H4 (cell line): ENCODE results near the gene BET1. TPM values are rescaled to one million over a fixed set of nuclear protein-coding genes. Genes with fewer than 3 reads are reported as not detected.
"Not testable (repeated sequence)": the region's sequence is repeated elsewhere in the genome, so short reads cannot be mapped to it uniquely, and the experiment has no call there.

Source experiments
- DNase-seq: peaks from one replicate; pipeline ENCODE4 v3.0.0-alpha.2; 2015; ENCODE audit warnings: low spot score
- total RNA-seq: library from RNA; depleted of rRNA; stranded (reverse); fragments of >200 nt; shearing (Covaris generic); gene quantifications from 2 replicates; pipeline ENCODE4 v1.2.3, GENCODE V29; 2014; rRNA removed

Gene BET1
- total RNA-seq, result 67.3 and 76.4 TPM in 2 replicates

GRCh38 chr7:94004024-94004951, at the start of gene BET1:
Gene BET1 (minus strand): TSS chr7:94004355. CDS start chr7:94004216, 139 bp downstream.
- peak; percentile 99 for DNase-seq

DNA sequence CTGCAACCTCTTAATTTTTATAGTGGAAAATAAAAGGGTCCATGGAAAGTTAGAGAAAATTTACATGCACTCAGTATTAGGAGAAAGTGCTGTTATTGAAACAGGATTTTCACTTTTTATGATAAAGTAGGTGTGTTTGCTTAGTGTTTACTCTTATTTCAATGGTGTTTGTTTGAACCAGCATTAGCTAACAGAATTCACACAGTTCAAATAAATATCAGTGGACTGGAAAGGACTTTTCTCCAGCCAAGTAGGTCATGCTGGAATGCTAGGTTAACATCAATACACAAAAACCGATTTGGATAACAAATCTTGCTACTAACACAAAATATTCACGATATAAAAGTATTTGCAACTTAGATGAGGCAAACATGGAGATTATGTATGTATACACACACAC, 49.4 kb upstream of the BET1 start:
- no peak for DNase-seq

DNA sequence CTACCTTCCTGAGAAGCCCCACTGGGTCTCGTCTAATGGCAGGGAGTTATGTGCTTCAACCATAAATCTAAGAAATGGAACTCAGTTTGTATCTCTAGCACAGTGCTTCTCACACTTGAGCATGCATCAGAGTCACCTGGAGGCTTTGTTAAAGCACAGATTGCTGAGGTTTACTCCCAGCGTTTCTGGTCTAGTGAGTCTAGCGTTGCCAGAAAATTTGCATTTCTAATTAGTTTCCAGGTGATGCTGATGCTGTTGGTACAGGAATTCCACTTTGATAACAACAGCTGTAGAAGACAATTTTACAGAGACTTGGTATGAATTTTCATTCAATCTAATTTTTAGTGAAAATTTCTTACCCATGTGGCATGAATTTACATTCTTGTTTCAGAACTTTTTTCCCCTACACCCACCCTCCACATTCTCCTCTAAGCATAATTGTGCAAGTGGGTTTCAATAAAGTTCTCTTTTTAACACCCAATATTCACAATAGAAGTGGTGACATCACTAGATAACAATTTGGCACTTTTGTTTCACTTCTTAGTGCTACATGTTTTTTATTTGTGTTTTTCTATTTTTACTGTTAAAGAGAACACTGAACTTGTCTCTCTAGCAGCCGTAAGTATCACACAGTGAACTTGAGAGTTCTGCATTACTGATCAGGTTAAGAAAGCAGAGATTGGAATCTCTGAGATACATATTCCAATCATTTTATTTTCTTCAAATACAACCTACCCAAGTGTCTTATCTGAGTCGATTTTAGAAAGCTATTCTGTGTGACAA, 48.4 kb upstream of the BET1 start:
- DNase-seq, result no peak

GRCh38 chr7:94050046-94050445, 45.9 kb upstream of the BET1 start:
- no peak for DNase-seq

GRCh38 chr7:94049615-94050014, 45.5 kb upstream of the BET1 start:
- no peak for DNase-seq

GRCh38 chr7:94048755-94049154, 44.6 kb upstream of the BET1 start:
- DNase-seq, result no peak

DNA sequence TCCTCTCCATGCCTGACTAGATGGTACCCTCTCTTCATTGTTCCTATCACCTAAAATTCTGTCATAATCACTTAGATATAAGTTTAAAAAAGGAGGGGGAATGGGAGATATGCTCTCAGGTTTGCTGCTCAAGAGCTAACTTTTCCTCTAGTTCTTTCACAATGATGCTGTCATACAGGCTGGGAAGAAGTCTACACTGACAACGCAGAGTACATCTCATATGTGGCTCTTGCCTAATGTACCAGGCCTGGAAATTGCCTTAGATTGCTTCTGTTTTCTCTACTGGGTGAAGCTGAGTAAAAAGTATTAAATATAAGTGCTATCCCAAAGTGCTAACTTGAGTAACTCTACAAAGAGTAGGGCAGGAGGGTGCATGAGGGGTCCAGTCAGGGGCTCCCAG, 43.8 kb upstream of the BET1 start:
- no peak for DNase-seq

DNA sequence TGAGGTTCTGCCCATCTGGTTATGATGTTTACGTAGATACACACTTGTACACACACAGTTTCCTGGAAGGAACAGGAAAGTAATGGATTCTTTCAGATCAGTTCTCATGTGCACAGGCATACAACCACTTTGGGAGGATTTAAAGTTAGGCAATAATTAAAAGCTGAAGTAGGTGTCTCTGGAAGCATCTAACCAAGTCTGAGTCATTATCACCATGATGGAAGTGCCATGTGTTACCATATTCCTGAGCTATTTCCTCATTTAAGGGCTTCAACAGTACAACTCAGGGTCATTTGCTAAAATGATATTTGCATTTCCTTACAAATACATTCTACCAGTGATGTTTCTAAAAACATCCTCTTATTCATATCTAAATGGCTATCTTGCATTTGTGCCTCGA, 41.4 kb upstream of the BET1 start:
- DNase-seq, result no peak

GRCh38 chr7:94044806-94045205, 40.7 kb upstream of the BET1 start:
- no peak for DNase-seq

DNA sequence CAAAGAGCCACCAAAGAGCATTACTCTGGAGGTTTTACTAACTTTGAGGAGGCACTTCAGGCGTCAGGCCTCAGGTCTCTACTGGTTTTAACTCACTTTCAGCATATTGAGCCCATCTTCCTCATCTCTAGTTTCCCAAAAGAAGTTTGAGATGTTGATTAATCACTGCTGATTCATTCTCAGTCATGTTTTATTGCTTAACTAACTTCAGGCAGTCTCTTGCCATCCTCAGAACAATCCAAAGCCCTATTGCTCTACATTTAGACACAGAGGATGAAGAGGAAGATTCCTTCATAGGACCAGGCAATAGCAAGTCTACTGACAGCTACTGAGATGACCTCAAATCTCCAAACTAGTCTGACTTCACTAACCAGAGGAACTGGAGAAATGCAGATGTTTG, 39.1 kb upstream of the BET1 start:
- DNase-seq, result no peak

DNA sequence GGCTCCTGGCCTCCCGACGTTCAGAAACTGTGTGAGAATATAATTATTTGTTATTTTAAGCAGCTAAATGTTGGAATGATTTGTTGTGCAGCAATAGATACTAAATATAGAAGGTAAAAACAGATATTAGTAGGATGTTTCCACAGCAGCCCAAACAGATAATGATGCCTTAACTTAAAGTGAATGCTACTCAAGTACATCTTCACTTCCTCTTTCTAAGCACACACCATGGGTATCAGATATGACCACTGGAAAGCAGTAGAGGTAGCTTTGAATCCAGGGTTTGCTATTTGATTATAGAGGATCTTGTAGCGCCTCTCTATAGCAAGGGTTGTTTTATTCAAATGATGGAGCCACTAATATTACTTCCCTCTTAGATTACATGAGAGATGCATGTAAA, 38.2 kb upstream of the BET1 start:
- DNase-seq, result no peak

DNA sequence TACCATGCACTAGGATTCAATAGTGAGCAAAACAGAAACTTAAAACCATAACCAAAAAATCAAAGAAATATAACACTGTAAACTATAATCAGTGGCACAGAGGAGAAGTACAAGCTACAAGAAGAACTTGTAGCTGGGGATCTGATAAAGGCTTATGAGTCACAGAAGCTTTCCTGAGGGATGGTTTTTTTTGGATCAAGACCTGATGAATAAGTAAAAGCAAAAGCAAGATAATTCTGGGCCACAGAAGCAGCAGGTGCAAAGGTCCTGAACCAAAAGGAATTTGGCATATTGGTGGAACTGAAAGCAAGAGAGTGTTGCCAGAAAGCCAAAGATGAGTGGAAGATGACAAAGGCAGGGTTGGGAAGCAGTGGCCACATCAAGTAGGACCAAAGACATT, 37.4 kb upstream of the BET1 start:
- no peak for DNase-seq

- DNase-seq, result no peak
These were observed 36.1 kb upstream of the BET1 start for GRCh38 chr7:94040254-94040653.

- no peak for DNase-seq
These were observed 35.3 kb upstream of the BET1 start for GRCh38 chr7:94039368-94040035.

DNA sequence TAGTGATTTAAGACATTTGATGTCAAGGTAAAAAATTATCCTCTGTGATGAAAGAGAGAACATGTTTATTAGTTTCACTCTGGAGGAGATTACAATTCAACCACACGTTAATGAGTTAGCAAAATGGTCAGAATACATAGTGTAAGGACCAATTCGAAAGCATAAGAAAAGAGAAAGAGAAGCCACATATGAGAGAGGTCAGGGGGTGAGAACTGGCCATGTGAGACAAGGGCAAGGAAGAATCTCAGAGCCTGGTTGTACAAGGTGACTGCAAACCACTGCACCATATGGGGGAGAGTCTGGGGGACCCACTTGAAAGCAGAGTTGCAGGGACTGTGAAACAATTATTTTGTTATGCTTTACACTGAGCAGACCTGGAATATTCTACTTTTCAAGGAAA, 27.7 kb upstream of the BET1 start:
- no peak for DNase-seq

- DNase-seq, result no peak
These were observed 26.5 kb upstream of the BET1 start for GRCh38 chr7:94030634-94031033.

GRCh38 chr7:94029976-94030375, 25.8 kb upstream of the BET1 start:
- DNase-seq, result no peak

GRCh38 chr7:94028768-94029167, 24.6 kb upstream of the BET1 start:
- peak; percentile 21 for DNase-seq

DNA sequence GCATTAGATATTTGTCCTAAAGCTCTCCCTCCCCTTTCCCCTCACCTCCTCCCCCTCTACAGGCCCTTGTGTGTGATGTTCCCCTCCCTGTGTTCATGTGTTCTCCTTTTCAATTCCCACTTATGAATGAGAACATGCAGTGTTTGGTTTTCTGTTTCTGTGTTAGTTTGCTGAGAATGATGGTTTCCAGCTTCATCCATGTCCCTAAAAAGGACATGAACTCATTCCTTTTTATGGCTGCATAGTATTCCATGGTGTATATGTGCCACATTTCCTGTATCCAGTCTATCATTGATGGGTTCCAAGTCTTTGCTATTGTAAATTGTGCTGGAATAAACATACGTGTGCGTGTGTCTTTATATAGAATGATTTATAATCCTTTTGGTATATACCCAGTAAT, 22.5 kb upstream of the BET1 start:
- not testable (repeated sequence) for DNase-seq

DNA sequence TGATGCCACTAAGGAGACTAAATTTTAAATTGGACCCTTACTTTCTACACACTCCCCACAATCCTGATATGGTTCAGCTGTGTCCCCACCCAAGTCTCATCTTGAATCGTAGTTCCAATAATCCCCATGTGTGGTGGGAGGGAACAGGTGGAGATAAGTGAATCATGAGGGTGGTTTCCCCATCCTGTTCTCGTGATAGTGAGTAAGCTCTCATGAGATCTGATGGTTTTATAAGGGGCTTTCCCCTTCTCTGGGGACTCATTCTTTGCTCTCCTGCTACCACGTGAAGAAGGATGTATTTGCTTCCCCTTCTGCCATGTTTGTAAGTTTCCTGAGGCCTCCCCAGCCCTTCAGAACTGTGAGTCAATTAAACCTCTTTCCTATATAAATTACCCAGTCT, 18.4 kb upstream of the BET1 start:
- DNase-seq, result no peak

DNA sequence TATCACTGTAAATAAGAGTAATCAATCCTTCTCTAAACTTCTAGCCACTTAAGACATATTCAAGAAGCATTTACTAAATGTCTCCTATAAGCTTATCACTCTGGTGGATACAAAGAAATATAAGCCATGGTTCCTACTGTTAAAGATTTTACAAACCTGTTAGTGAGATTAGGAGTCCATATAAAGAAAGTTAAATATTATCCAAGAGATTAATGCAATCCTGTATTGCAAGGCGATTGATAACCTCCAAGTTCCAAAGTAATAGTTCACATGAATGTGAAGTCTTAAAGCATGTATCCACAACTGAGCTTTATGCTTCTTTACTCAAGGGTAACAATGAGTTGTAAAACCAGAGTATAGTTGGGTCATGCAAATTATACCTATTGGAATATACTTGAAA, 12.6 kb upstream of the BET1 start:
- no peak for DNase-seq

- DNase-seq, result no peak
These were observed 11.4 kb upstream of the BET1 start for GRCh38 chr7:94015538-94015937.
